Lower leg skin (tissue), 3 donors: ENCODE measurements around the gene VPS13D.

Experiments
- POLR2A ChIP-seq, 2 donors: fragments of 450-650 bp; IDR thresholded peaks; one replicate each; pipeline ENCODE4 v1.6.1; 2016 to 2017; ENCODE audit warnings: antibody characterized with exemption in 2 of 2, mild to moderate bottlenecking in 1 of 2, moderate library complexity in 1 of 2
- TF ChIP-seq, protein P1 (sequence below), 3 donors: fragments of 450-650 bp; IDR thresholded peaks; one replicate each; pipeline ENCODE4 v1.5.1; 2016; ENCODE audit warnings: antibody characterized with exemption in 3 of 3, mild to moderate bottlenecking in 3 of 3, moderate library complexity in 2 of 3

DNA sequence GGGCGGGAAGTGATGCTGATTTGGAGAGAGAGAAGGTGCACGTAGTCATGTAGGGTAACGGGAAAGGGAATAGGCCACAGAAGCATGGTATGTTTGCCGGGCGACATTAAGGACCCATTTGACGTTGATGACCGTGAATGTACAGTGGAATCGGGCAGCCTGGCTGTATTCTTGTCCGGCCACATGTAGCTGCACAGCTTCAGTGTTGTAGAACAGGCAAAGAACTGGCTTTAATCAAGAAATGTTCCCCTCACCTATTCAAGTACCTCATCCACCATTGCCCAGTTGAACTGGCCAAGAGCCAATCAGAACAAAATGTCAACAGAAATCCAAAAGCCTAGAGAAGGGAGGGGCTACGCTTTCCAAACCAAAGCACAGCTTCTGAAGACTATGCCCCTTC lies 283.4 kb downstream of the VPS13D start:
- no peak for TF ChIP-seq POLR2A (IDR thresholded peaks at IDR 0.05)
- TF ChIP-seq, protein P1, sequence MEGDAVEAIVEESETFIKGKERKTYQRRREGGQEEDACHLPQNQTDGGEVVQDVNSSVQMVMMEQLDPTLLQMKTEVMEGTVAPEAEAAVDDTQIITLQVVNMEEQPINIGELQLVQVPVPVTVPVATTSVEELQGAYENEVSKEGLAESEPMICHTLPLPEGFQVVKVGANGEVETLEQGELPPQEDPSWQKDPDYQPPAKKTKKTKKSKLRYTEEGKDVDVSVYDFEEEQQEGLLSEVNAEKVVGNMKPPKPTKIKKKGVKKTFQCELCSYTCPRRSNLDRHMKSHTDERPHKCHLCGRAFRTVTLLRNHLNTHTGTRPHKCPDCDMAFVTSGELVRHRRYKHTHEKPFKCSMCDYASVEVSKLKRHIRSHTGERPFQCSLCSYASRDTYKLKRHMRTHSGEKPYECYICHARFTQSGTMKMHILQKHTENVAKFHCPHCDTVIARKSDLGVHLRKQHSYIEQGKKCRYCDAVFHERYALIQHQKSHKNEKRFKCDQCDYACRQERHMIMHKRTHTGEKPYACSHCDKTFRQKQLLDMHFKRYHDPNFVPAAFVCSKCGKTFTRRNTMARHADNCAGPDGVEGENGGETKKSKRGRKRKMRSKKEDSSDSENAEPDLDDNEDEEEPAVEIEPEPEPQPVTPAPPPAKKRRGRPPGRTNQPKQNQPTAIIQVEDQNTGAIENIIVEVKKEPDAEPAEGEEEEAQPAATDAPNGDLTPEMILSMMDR (IDR thresholded peaks at IDR 0.05): no peak
